ENCODE results near the gene DECR2. TPM values are rescaled to one million over a fixed set of nuclear protein-coding genes. Genes with fewer than 3 reads are reported as not detected.

DECR2 gene
- total RNA-seq, 2 donors from 2014 or later, result 12.0 to 12.7 TPM

DNA sequence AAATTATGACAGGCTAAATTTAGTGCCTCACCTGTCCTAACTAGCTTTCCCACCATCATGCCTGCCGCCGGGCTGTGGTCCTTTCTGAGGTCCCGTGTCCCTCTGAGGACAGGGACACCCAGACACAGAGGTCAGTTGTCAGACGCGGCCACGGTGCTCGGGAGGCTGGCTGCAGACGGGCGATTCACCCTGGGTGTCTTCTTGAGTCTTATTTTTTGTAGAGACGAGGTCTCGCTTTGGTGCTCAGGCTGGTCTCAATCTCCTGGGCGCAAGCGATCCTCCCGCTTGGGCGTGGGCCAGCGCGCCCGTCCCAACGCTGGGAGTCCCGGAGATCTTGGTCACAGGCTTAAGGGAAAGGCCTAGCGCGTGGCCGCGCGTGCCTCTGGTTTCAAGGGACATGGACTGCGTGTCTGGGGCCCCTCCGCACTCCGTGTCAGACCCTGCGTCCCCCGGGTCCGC is 23.0 kb downstream of the DECR2 start:
- Mint-ChIP-seq H3K4me3 (peak overlapping the region; percentile 73), H3K36me3 (ENCODE audit: low read depth) (peaks cover 13% of the 10 kb centered on the region), H3K4me1 (peaks cover 16% of the 10 kb centered on the region), H3K9me3 (no peaks in the 10 kb centered on the region), H3K27ac (no peak overlapping the region), H3K27me3 (no peaks in the 10 kb centered on the region)
- no peak for ATAC-seq (replicated peaks)

DNA sequence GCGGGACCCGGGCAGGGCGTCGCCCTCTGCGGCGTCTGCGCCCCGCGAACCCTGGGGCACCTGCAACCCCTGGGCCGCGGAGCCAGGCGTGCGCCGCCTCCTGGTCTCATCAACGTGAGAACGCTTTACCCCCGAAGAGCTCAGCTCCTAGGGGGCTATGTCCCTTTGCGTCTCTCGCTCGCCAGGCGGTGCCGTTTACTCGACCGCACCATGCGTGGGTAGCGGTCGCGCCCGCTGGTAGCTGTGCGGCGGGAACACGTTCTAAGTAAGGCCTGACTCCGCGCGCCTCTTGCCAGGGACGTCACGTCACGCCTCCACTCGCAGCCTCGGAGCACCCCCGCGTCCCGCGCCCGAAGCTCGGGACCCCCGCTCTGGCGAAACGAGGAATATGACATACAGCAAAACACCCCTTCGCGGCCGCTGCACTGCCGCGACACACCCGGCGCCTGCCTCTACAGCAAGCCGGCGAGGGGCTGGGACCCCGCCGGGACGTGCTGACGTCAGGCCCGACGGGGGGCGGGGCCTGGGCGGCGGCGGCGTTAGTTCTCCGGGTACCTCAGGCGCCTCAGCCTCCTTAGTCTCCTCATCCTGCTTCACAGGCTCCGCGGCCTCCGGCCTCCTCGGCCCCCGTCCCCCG is 23.5 kb downstream of the DECR2 start, which contains the start of gene RAB11FIP3:
TSS of gene RAB11FIP3 (plus strand) at position 568 of the 637 bp plus-strand sequence. CDS start 358 bp downstream, outside the sequence.
- Mint-ChIP-seq H3K9me3 (no peaks in the 10 kb centered on the region), H3K27ac (peak within 1 kb of the TSS; percentile 67), H3K4me3 (peak within 1 kb of the TSS; percentile 78), H3K4me1 (peaks cover 16% of the 10 kb centered on the region), H3K36me3 (ENCODE audit: low read depth) (peaks cover 14% of the 10 kb centered on the region), H3K27me3 (no peaks in the 10 kb centered on the region)
- peak; percentile 97 for ATAC-seq (replicated peaks)

DNA sequence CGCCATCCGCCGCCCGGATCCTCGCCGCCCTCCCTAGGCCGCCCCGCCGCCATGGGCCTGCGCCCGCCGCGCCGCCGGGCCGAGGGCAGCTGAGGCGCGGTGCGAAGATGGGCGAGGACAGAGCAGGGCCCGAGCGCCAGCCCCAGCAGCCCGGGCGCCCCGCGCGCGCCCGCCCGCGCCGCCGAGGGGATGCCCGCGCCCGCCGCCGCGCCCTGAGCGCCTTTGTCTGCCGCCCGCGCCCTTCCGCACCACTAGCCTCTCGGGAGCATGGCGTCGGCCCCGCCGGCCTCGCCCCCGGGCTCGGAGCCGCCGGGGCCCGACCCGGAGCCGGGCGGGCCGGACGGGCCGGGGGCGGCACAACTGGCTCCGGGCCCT is 24.0 kb downstream of the DECR2 start:
- Mint-ChIP-seq H3K36me3 (ENCODE audit: low read depth) (peaks cover 14% of the 10 kb centered on the region), H3K27me3 (no peaks in the 10 kb centered on the region), H3K9me3 (no peaks in the 10 kb centered on the region), H3K4me3 (peak overlapping the region; percentile 73), H3K27ac (no peak overlapping the region), H3K4me1 (peaks cover 17% of the 10 kb centered on the region)
- ATAC-seq (replicated peaks), result peak; percentile 70

DNA sequence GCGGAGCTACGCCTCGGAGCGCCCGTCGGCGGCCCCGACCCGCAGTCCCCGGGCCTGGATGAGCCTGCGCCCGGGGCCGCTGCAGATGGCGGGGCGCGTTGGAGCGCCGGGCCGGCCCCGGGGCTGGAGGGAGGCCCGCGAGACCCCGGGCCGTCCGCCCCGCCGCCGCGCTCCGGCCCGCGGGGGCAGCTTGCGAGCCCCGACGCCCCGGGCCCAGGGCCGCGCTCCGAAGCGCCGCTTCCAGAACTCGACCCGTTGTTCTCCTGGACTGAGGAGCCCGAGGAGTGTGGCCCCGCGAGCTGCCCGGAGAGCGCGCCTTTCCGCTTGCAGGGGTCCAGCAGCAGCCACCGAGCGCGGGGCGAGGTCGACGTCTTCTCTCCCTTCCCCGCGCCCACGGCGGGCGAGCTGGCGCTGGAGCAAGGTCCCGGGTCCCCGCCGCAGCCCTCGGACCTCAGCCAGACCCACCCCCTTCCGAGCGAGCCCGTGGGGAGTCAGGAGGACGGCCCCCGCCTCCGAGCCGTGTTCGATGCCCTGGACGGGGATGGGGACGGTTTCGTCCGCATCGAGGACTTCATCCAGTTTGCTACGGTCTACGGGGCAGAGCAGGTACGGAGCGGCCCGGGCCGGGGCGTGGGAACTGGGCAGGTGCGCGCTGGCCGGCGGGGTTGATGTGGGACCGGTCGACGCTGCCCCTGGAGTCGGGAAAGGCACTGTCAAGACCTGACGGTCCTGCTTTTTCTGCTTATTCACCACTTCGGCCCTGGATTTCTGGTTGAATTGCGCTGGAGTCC is 24.6 kb downstream of the DECR2 start:
- Mint-ChIP-seq H3K4me3 (peak overlapping the region; percentile 78), H3K27ac (peak overlapping the region; percentile 67), H3K4me1 (peaks cover 22% of the 10 kb centered on the region), H3K9me3 (no peaks in the 10 kb centered on the region), H3K36me3 (ENCODE audit: low read depth) (peaks cover 14% of the 10 kb centered on the region), H3K27me3 (no peaks in the 10 kb centered on the region)
- ATAC-seq (replicated peaks), result peak; percentile 0

DNA sequence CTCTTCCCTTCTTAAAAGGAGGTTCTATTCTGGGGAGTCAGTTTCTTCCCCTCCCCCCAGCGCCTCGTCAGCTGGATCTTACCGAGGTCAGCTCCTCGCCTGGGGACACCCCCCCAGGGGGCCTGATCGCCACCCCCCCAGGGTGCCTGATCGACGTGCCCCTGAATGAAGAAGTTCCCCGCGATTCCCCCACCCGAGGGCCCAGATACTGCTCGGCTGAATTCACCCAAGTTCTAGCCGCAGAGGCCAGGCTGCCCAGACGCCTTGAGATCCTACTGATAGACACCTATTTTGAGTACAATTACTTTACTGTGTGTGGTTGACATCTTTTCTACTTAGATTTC is 25.2 kb downstream of the DECR2 start:
- H3K4me3 Mint-ChIP-seq, result peak overlapping the region; percentile 78
- H3K27ac Mint-ChIP-seq, result peak overlapping the region; percentile 67
- peaks cover 22% of the 10 kb centered on the region for H3K4me1 Mint-ChIP-seq
- peaks cover 14% of the 10 kb centered on the region for H3K36me3 Mint-ChIP-seq (ENCODE audit: low read depth)
- no peak for ATAC-seq (replicated peaks)
- no peaks in the 10 kb centered on the region for H3K27me3 Mint-ChIP-seq
- H3K9me3 Mint-ChIP-seq, result no peaks in the 10 kb centered on the region

DNA sequence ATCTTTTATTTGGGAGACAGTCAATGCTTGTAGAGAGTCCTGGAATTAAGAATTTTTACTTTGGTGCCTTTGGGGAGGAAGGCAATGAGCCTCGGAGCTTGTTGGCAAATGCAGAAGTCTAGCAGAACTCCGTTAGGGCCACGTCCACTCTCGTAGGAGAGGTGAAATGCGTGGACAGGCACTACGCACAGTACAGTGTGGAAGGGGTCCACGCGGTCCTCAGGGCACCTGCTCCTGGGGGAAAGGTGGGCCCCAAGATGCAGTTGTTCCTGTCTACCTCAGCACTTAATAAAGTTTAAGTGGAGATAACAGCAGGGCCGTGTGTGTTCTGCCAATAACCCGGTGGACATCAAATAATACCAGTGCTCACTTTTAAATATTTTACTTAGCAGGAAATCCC is 25.6 kb downstream of the DECR2 start:
- no peak for ATAC-seq (replicated peaks)
- H3K27me3 Mint-ChIP-seq, result no peaks in the 10 kb centered on the region
- H3K36me3 Mint-ChIP-seq (ENCODE audit: low read depth), result peaks cover 14% of the 10 kb centered on the region
- peak overlapping the region; percentile 67 for H3K27ac Mint-ChIP-seq
- H3K9me3 Mint-ChIP-seq, result no peaks in the 10 kb centered on the region
- peak overlapping the region; percentile 78 for H3K4me3 Mint-ChIP-seq
- H3K4me1 Mint-ChIP-seq, result peaks cover 22% of the 10 kb centered on the region

DNA sequence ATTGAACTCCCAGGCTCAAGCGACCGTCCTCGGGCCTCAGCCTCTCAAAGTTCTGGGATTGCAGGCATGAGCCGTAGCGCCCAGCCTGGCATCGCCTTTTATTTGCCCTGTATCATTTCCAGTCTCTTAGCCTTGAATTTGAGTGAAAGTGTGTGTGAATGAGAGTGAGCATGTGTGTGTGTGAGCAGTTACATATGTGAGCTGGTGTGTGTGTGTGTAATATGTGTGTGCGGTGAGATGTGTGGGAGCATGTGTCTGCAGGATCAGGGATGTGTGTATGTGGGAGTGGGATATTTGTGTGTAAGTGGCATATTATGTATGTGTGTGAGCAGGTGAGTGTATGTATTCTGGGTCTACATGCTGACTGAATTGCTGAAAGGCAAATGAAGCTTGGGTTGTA is 29.2 kb downstream of the DECR2 start:
- Mint-ChIP-seq H3K36me3 (ENCODE audit: low read depth) (peaks cover 20% of the 10 kb centered on the region), H3K4me3 (no peak overlapping the region), H3K27me3 (no peaks in the 10 kb centered on the region), H3K4me1 (peaks cover 19% of the 10 kb centered on the region), H3K27ac (no peak overlapping the region), H3K9me3 (no peaks in the 10 kb centered on the region)
- no peak for ATAC-seq (replicated peaks)

DNA sequence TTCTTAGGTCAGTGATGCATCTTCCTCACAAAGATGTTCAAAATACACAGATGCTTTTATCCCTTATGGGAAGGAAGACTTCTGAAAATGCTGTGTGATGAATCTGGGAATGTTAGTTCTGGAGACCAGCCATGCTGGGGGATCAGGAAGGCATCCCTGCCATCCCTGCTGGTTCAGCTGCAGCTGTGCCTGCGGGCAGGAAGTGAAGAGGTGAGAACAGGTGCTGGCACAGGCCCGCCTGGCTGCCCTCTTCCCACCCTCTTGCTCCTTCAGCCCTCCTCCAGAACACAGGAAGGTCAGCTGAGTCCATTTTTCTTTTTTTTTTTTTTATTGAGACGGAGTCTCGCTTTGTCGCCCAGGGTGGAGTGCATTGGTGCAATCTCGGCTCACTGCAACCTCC is 38.9 kb downstream of the DECR2 start:
- Mint-ChIP-seq H3K36me3 (ENCODE audit: low read depth) (peaks cover 15% of the 10 kb centered on the region), H3K27ac (no peak overlapping the region), H3K4me1 (peaks cover 6% of the 10 kb centered on the region), H3K4me3 (no peak overlapping the region), H3K9me3 (no peaks in the 10 kb centered on the region), H3K27me3 (no peaks in the 10 kb centered on the region)
- no peak for ATAC-seq (replicated peaks)

DNA sequence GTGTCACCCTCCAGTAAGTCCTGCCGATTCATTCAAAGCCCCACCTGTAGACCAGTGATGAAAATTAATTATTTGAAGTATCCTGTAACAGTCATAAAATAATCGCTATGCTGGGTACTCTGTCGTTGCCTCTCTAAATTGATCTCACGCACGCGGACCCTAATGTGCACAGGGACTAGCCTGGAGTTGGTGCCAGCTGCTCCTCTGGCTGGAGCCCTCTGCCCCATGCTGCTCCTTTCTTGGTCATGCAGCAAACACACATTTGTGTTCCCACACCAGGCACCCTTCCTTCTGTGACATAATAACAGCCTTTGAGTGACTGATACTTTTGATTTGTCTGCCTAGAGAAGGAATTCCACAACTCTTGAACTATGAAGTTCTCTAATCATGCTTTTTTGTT is 39.8 kb downstream of the DECR2 start:
- Mint-ChIP-seq H3K4me1 (peaks cover 6% of the 10 kb centered on the region), H3K36me3 (ENCODE audit: low read depth) (peaks cover 15% of the 10 kb centered on the region), H3K27ac (peak overlapping the region; percentile 31), H3K4me3 (no peak overlapping the region), H3K9me3 (no peaks in the 10 kb centered on the region), H3K27me3 (no peaks in the 10 kb centered on the region)
- no peak for ATAC-seq (replicated peaks)

DNA sequence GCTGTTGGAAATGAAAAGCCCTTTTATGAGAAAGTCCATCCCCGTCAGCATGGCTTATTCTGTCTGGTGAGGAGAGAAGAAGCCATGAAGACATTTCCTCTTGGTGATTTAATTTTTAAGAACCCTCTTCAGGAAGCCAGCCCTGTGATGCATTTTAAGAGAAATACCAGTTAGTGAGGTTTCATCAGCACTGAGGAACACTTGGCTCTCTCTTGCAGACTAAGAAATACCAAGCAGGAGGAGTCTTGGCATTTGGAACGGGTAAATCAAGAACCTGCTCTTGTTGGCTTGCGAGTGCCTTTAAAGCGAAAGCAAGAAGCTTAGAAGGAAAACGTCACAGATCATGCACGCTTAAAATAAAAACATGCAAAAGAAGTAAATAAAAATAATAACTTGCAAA is 41.3 kb downstream of the DECR2 start:
- H3K27me3 Mint-ChIP-seq, result no peaks in the 10 kb centered on the region
- H3K36me3 Mint-ChIP-seq (ENCODE audit: low read depth), result peaks cover 15% of the 10 kb centered on the region
- H3K9me3 Mint-ChIP-seq, result no peaks in the 10 kb centered on the region
- ATAC-seq (replicated peaks), result no peak
- H3K4me1 Mint-ChIP-seq, result peaks cover 6% of the 10 kb centered on the region
- no peak overlapping the region for H3K27ac Mint-ChIP-seq
- no peak overlapping the region for H3K4me3 Mint-ChIP-seq

DNA sequence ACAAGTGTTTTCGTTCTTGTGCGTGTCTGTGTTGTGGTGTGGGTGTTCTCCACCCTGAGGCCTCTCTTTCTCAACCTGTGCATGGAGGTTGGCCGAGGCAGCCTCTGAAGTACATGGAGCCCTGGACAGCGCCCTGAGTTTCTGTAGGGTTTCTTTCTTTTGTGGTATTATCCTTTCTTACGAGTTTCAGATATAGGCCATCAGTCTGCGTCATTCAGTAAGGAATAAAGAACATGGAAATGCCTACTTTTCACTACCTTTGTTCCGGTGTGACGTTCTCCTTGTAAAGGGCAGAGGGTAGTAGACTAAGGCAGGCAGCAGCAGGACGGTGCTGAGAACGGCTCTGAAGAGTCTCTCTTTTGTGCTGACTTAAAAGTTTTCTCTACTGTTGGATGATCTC is 42.3 kb downstream of the DECR2 start:
- H3K4me3 Mint-ChIP-seq, result no peak overlapping the region
- no peaks in the 10 kb centered on the region for H3K27me3 Mint-ChIP-seq
- peaks cover 6% of the 10 kb centered on the region for H3K4me1 Mint-ChIP-seq
- no peak for ATAC-seq (replicated peaks)
- no peak overlapping the region for H3K27ac Mint-ChIP-seq
- H3K36me3 Mint-ChIP-seq (ENCODE audit: low read depth), result peaks cover 15% of the 10 kb centered on the region
- H3K9me3 Mint-ChIP-seq, result no peaks in the 10 kb centered on the region

DNA sequence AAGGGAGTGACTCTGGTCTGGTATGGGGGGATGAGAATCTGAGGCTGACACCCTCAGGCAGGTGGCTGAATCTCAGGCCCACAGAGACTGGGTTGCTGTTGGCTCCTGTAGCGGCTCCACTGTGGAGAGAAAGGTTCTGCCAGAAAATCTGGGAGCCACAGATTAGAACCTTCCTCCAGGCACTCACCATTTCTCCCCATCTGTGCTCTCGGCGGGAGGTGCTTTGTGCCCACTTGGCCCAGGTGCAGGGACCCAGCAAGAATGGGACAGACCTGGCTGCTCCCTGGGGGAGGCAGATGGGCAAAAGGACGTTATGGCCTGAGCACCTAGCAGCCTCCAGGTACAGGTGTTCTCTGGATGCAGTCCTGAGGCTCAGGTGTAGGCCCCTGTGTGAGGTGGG is 43.9 kb downstream of the DECR2 start:
- no peak for ATAC-seq (replicated peaks)
- no peak overlapping the region for H3K27ac Mint-ChIP-seq
- no peaks in the 10 kb centered on the region for H3K9me3 Mint-ChIP-seq
- H3K4me3 Mint-ChIP-seq, result no peak overlapping the region
- H3K27me3 Mint-ChIP-seq, result no peaks in the 10 kb centered on the region
- no peaks in the 10 kb centered on the region for H3K4me1 Mint-ChIP-seq
- peaks cover 8% of the 10 kb centered on the region for H3K36me3 Mint-ChIP-seq (ENCODE audit: low read depth)

DNA sequence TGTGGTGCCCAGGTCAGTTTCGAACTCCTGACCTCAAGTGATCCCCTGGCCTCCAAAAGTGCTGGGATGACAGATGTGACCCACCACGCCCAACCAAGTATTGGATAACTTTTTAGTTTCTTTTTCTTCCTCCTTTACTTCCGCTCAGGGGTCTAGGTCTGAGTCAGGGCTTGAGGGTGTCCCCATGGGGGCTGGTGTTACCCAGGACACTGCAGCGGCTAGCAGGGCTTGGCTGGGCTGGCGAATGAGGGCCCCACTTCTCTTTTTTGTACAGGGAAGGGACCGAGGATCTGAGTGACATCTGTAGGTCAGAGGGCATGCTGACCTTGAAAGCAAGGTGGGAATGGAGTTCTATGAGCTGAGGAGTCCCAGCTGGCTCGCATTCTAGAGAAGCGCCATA is 48.7 kb downstream of the DECR2 start:
- Mint-ChIP-seq H3K9me3 (no peaks in the 10 kb centered on the region), H3K27ac (no peak overlapping the region), H3K36me3 (ENCODE audit: low read depth) (no peaks in the 10 kb centered on the region), H3K27me3 (no peaks in the 10 kb centered on the region), H3K4me1 (no peaks in the 10 kb centered on the region), H3K4me3 (no peak overlapping the region)
- no peak for ATAC-seq (replicated peaks)

DNA sequence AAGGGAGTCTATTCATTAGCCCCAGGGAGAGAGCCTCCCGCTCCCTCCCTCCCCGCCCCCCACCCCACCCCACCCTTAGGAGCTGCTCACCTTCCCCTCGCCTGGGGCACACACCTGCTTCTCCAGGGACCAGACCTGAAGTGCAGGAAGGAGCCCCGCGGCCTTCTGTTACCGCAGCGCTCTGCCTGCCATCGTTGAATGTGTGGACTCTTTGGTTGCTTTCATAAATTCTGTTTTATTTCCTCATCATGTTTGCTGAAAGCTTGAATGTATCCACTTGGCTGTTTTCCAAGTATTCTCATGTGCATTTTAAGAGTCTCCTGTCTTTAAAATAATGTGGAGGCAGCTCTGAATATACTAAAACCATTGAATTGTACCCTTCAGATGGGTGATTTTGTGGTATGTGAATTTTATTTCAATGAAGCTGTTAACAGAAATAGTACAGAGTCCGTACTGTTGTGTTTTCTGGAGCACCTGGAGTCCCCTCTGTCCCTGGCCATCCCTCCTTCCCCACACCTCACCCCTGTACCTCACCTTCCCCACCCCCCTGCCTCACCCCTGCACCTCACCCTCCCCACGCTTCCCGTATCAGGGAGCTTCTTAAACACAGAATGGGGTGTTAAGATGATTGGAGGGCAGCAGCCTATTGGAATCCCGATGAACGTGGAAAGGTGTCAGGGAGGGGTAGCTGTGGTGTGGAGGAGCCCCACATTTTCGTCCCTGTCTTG is 49.3 kb downstream of the DECR2 start:
- Mint-ChIP-seq H3K27me3 (no peaks in the 10 kb centered on the region), H3K27ac (no peak overlapping the region), H3K36me3 (ENCODE audit: low read depth) (no peaks in the 10 kb centered on the region), H3K9me3 (no peaks in the 10 kb centered on the region), H3K4me1 (no peaks in the 10 kb centered on the region), H3K4me3 (no peak overlapping the region)
- no peak for ATAC-seq (replicated peaks)
